NCI-H526 (cell line): ENCODE measurements around the gene PXDN.

ENCODE experiments used
- DNase-seq, 2 experiments: peaks; one replicate each; lab custom pipeline; 2025; lab: John Stamatoyannopoulos, UW

The PXDN gene

GRCh38 chr2:1581965-1582625, 162.2 kb downstream of the PXDN start:
- DNase-seq = no peak
